Panc1 (cell line): ENCODE measurements around the gene SNX9. TPM values are rescaled to one million over a fixed set of nuclear protein-coding genes. Genes with fewer than 3 reads are reported as not detected.

Source experiments
- ATAC-seq: fragments of 200-7000 bp; cut with Tn5 transposase; 2 replicates; pipeline ENCODE4 v1.9.1; 2020; ENCODE audit warnings: mild to moderate bottlenecking, moderate library complexity
- BruUV-seq: library from RNA; stranded (reverse); fragments of 400-500 nt; replicated peaks from 2 replicates; lab custom pipeline; 2021; lab: Mats Ljungman, UMichigan
- CTCF ChIA-PET: fragments of 300-600 bp; sonication (Branson Sonifier 250); formaldehyde crosslinking; loops from one replicate; lab custom pipeline; 2022; ENCODE audit warnings: antibody characterized with exemption; lab: Charles Lee
- POLR2A ChIA-PET: fragments of 300-600 bp; sonication (Branson Sonifier 250); formaldehyde crosslinking; loops from one replicate; lab custom pipeline; 2022; ENCODE audit warnings: antibody characterized with exemption; lab: Charles Lee
- DNase-seq: peaks from one replicate; pipeline ENCODE4 v3.0.0-alpha.2; 2010; ENCODE audit warnings: low read depth, low spot score
- H3K27ac ChIP-seq: 2 replicates; pipeline ENCODE4 v1.5.1; 2011; ENCODE audit warnings: mild to moderate bottlenecking, low read length, inconsistent platforms
- H3K27me3 ChIP-seq: fragments of 200-500 bp; sonication (Bioruptor generic); 2 replicates; pipeline ENCODE4 v1.6.0; 2014; ENCODE audit warnings: low read length, inconsistent platforms; ENCODE audit not compliant: control insufficient read depth, insufficient read depth
- H3K36me3 ChIP-seq: fragments of 200-500 bp; sonication (Bioruptor generic); 2 replicates; pipeline ENCODE4 v1.5.1; 2014; ENCODE audit warnings: inconsistent platforms, mild to moderate bottlenecking, low read length, moderate library complexity; ENCODE audit not compliant: control insufficient read depth, insufficient read depth
- H3K4me1 ChIP-seq: 2 replicates; pipeline ENCODE4 v1.5.1; 2011; ENCODE audit warnings: inconsistent platforms, mild to moderate bottlenecking, low read length, moderate library complexity; ENCODE audit not compliant: control insufficient read depth, insufficient read depth
- H3K4me3 ChIP-seq, 2 experiments: 2 replicates each; pipeline ENCODE4 v1.5.1; 2011 to 2012; ENCODE audit warnings: low read depth in 2 of 2, low read length in 2 of 2, mild to moderate bottlenecking in 2 of 2, inconsistent platforms in 1 of 2, moderate library complexity in 1 of 2
- H3K9me3 ChIP-seq: fragments of 200-500 bp; sonication (Bioruptor generic); 2 replicates; pipeline ENCODE4 v1.5.1; 2014; ENCODE audit warnings: low read depth, mild to moderate bottlenecking, inconsistent platforms, low read length, moderate library complexity; ENCODE audit not compliant: control insufficient read depth, insufficient read depth
- POLR2AphosphoS5 ChIP-seq: IDR thresholded peaks from 2 replicates; pipeline ENCODE4 v1.6.1; 2012; ENCODE audit warnings: mild to moderate bottlenecking, low read depth, low read length, moderate library complexity
- SIN3A ChIP-seq: IDR thresholded peaks from 2 replicates; pipeline ENCODE4 v1.6.1; 2012; ENCODE audit warnings: low read depth, mild to moderate bottlenecking, low read length, moderate library complexity, borderline replicate concordance; ENCODE audit not compliant: insufficient read depth
- TCF7L2 ChIP-seq: IDR thresholded peaks from 2 replicates; pipeline ENCODE4 v1.6.1; 2011; ENCODE audit warnings: mild to moderate bottlenecking, low read depth, low read length, inconsistent platforms
- in situ Hi-C: cut with HindIII; loops from 2 replicates; pipeline ENCODE4 v1.10.0; 2016; ENCODE audit warnings: low sequenced_read_pairs, low pct_unique_long_range_greater_than_20kb
- intact Hi-C: fragments of 100-400 bp; cut with micrococcal nuclease; formaldehyde crosslinking; loops from one replicate; pipeline ENCODE4 v1.10.0; 2022; ENCODE audit not compliant: unreplicated experiment
- total RNA-seq: library from RNA; stranded (reverse); gene quantifications from one replicate; pipeline ENCODE4 v1.2.1, GENCODE V29; 2021; ENCODE audit not compliant: unreplicated experiment
- TF ChIP-seq, protein P1 (sequence below): fragments of 450-650 bp; IDR thresholded peaks from 2 replicates; pipeline ENCODE4 v1.5.1; 2017; ENCODE audit warnings: mild to moderate bottlenecking
- TF ChIP-seq, protein P2 (sequence below), 2 experiments: IDR thresholded peaks; 2 replicates each; pipeline ENCODE4 v1.6.1; 2011 to 2012; ENCODE audit warnings: low read depth in 2 of 2, control low read depth in 1 of 2, low read length in 1 of 2, mild to moderate bottlenecking in 1 of 2, moderate library complexity in 1 of 2; ENCODE audit not compliant: insufficient read depth in 1 of 2

The SNX9 gene
- total RNA-seq, 1 experiment from 2014 or later = 46.0 TPM

DNA sequence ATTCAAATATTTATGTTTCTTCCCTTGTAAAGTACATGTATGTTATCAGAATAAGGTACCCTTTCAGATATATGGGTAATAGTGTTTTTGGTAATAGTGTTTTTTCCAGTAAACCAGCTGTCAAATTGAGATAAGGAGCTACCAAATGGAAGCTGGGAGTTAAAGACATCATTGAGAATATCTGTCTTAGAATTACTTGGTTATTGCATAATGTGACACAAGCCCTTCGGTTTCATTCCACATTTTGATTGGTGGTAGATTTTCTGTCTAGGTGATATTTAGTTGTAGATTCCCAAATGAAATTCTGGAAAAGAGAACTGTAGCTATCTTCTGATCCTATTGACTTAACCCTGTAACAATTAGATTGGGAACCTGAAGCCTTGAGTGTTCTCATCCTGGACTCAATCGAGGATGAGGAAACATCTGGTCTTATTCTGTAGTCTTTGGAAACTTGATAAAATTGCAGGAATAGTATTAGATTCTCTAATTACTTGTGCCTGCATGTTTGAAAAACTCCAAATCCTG, 83.6 kb downstream of the SNX9 start:
- POLR2A ChIA-PET = no interaction called here
- Histone ChIP-seq H3K36me3 (peaks cover 25% of the 10 kb centered on the region), H3K27me3 (no peaks in the 10 kb centered on the region), H3K4me3 (no peak overlapping the region), H3K9me3 (no peaks in the 10 kb centered on the region), H3K4me1 (no peaks in the 10 kb centered on the region; the same call in 1 of the 2 replicates), H3K27ac (no peak overlapping the region)
- intact Hi-C loops (no loop called here), in situ Hi-C loops (no loop called here)
- DNase-seq (no peak), ATAC-seq (no peak)
- no peak for TF ChIP-seq SIN3A
- TF ChIP-seq, protein P1, sequence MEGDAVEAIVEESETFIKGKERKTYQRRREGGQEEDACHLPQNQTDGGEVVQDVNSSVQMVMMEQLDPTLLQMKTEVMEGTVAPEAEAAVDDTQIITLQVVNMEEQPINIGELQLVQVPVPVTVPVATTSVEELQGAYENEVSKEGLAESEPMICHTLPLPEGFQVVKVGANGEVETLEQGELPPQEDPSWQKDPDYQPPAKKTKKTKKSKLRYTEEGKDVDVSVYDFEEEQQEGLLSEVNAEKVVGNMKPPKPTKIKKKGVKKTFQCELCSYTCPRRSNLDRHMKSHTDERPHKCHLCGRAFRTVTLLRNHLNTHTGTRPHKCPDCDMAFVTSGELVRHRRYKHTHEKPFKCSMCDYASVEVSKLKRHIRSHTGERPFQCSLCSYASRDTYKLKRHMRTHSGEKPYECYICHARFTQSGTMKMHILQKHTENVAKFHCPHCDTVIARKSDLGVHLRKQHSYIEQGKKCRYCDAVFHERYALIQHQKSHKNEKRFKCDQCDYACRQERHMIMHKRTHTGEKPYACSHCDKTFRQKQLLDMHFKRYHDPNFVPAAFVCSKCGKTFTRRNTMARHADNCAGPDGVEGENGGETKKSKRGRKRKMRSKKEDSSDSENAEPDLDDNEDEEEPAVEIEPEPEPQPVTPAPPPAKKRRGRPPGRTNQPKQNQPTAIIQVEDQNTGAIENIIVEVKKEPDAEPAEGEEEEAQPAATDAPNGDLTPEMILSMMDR = no peak
- TF ChIP-seq, protein P2, sequence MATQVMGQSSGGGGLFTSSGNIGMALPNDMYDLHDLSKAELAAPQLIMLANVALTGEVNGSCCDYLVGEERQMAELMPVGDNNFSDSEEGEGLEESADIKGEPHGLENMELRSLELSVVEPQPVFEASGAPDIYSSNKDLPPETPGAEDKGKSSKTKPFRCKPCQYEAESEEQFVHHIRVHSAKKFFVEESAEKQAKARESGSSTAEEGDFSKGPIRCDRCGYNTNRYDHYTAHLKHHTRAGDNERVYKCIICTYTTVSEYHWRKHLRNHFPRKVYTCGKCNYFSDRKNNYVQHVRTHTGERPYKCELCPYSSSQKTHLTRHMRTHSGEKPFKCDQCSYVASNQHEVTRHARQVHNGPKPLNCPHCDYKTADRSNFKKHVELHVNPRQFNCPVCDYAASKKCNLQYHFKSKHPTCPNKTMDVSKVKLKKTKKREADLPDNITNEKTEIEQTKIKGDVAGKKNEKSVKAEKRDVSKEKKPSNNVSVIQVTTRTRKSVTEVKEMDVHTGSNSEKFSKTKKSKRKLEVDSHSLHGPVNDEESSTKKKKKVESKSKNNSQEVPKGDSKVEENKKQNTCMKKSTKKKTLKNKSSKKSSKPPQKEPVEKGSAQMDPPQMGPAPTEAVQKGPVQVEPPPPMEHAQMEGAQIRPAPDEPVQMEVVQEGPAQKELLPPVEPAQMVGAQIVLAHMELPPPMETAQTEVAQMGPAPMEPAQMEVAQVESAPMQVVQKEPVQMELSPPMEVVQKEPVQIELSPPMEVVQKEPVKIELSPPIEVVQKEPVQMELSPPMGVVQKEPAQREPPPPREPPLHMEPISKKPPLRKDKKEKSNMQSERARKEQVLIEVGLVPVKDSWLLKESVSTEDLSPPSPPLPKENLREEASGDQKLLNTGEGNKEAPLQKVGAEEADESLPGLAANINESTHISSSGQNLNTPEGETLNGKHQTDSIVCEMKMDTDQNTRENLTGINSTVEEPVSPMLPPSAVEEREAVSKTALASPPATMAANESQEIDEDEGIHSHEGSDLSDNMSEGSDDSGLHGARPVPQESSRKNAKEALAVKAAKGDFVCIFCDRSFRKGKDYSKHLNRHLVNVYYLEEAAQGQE (IDR thresholded peaks at IDR 0.05; ENCODE audit: insufficient read depth in 1 of 2, low read depth in 2 of 2, low read length in 1 of 2) = no peak
- TF ChIP-seq POLR2AphosphoS5 = no peak
- no peak for TF ChIP-seq TCF7L2
- CTCF ChIA-PET = interaction anchor here (0.6 kb wide), 1 partner anchor 150 kb away, joined by 5 read pairs; no protein-coding TSS in a partner anchor
- TSS peak; percentile 14 for BruUV-seq

DNA sequence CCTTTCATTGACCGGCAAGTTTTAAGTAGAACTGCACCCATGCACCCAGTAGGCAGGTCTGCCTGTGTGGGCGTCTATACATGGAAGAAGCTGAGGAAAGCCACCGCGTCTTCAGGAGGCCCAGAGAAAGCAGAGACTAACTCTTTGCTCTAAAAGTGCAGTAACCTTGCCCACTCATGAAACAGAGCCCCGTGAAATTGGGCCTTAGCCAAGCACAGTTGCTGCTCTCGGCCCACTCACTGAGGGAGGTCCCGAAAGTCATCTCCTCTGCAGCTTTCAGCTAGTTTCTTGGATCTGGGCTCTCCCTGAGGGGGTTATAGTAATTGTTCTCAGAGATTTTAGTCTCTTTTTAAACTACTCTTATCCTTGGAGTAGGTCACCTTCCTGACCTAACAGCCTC, 84.6 kb downstream of the SNX9 start:
- no peak for DNase-seq
- Histone ChIP-seq H3K27me3 (no peaks in the 10 kb centered on the region), H3K36me3 (peaks cover 20% of the 10 kb centered on the region; the same call in 1 of the 2 replicates), H3K4me3 (no peak overlapping the region), H3K27ac (no peak overlapping the region), H3K9me3 (no peaks in the 10 kb centered on the region), H3K4me1 (no peaks in the 10 kb centered on the region; the same call in 1 of the 2 replicates)
- in situ Hi-C loops (no loop called here), intact Hi-C loops (no loop called here)
- BruUV-seq = no TSS peak
- ATAC-seq = no peak
- POLR2A ChIA-PET = no interaction called here
- no peak for TF ChIP-seq POLR2AphosphoS5
- TF ChIP-seq, protein P1 = no peak
- TF ChIP-seq TCF7L2 = no peak
- TF ChIP-seq, protein P2 (IDR thresholded peaks at IDR 0.05; ENCODE audit: insufficient read depth in 1 of 2, low read depth in 2 of 2, low read length in 1 of 2) = no peak
- TF ChIP-seq SIN3A = no peak
- CTCF ChIA-PET = no interaction called here
